AG09319 (cell line): ENCODE results near the gene PANK2.
"Not testable (repeated sequence)": the region's sequence is repeated elsewhere in the genome, so short reads cannot be mapped to it uniquely, and the experiment has no call there.

Experiments used
- DNase-seq: peaks from one replicate; pipeline ENCODE4 v3.0.0-alpha.2; 2010; ENCODE audit warnings: low read depth; ENCODE audit errors: extremely low read depth
- TF ChIP-seq, protein P1 (sequence below): IDR thresholded peaks from 2 replicates; pipeline ENCODE4 v1.5.1; 2011; ENCODE audit warnings: low read depth, mild to moderate bottlenecking, inconsistent platforms, low read length, moderate library complexity

The PANK2 gene

DNA sequence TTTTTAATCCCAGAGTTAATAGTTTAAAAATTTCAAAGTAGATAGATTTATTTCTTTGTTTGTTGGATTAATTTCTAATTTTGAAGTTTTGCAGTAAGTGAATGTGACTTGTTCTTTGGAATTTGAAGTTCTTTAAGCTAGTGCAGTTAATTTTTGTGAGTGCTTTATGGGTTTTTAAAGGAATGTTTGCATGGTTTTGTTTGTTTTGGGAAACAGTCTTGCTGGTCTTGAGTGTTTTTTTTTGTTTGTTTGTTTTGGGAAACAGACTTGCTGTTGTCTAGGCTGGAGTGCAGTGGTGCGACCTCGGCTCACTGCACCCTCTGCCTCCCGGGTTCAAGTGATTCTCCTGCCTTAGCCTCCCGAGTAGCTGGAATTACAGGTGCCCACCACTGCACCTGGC lies 9.5 kb downstream of the PANK2 start:
- TF ChIP-seq, protein P1, sequence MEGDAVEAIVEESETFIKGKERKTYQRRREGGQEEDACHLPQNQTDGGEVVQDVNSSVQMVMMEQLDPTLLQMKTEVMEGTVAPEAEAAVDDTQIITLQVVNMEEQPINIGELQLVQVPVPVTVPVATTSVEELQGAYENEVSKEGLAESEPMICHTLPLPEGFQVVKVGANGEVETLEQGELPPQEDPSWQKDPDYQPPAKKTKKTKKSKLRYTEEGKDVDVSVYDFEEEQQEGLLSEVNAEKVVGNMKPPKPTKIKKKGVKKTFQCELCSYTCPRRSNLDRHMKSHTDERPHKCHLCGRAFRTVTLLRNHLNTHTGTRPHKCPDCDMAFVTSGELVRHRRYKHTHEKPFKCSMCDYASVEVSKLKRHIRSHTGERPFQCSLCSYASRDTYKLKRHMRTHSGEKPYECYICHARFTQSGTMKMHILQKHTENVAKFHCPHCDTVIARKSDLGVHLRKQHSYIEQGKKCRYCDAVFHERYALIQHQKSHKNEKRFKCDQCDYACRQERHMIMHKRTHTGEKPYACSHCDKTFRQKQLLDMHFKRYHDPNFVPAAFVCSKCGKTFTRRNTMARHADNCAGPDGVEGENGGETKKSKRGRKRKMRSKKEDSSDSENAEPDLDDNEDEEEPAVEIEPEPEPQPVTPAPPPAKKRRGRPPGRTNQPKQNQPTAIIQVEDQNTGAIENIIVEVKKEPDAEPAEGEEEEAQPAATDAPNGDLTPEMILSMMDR = no peak
- no peak for DNase-seq

DNA sequence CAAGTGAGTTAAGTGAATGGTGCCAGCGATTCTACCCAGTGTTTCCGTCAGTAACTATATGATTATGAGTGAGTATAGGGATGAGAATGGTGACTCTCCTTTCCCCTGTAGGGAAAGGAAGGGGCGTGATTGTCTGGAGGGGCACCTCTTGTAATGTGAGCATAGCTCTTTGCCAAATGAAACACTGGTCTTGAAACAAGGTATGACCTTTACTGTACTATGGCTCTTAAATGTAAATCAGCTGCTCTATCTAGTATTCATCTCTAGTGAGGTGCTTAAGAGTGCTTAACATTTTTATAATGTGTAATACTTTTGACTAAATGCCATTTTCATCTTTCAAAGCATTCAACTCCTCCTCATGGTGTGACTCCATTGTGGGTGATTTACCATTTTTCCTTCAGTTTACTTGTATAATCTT lies 11.0 kb downstream of the PANK2 start:
- TF ChIP-seq, protein P1 = no peak
- no peak for DNase-seq

DNA sequence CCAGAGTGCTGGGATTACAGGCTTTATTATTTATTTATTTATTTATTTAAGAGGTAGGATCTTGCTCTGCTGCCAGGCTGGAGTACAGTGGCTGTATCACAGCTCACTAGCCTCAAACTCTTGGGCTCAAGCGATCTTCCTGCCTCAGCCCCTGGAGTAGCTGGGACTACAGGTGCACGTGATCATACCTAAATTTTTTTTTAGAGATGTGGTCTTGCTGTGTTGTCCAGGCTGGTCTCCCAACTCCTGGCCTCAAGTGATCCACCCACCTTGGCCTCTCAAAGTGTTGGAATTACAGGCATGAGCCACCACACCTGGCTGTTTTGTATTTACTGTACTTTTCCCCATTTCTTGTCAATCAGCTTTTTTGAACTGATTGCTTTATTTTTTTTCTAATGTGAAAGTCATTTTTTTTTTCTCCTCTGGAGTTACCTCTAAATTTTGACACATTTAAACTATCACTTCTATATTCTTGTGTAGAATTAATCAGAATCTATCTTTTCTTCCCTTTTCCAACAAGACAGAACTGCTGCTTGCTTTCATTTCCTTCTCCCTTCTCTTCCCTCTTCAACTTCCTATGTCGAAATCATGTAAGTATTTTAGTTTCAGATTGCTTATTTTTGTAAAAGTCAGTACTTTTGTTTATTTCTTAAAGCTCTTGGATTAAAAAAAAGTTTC lies 12.0 kb downstream of the PANK2 start:
- TF ChIP-seq, protein P1 = no peak
- DNase-seq = no peak

DNA sequence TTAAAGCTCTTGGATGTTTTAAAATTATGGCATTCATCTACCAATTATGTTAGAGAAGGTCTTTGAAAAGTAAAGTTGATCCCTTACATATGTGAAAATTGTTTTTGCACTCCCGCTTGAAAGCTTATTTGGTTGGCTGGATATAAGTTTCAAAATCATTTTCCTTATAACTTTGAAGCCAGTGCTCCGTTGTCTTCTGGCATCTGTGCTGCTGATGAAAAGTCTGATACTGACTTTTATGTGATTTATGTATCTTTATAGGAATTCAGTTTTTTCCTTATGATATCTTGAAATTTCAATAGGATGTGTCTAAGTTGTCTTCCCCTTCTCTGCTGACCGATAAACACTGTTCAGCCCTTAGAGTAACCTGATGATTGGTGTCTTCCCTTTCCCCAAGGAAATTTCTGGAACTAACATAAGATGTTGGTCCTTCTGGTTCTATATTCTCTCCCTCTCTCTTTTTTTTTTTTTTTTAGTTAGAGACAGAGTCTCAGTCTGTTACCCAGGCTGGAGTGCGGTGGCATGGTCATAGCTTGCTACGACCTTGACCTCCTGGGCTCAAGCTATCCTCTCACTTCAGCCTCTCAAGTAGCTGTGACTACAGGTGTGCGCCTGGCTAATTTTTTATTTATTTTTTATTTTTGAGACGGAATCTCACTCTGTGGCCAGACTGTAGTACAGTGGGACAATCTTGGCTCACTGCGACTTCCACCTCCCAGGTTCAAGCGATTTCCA lies 12.7 kb downstream of the PANK2 start:
- TF ChIP-seq, protein P1 = no peak
- DNase-seq = no peak

DNA sequence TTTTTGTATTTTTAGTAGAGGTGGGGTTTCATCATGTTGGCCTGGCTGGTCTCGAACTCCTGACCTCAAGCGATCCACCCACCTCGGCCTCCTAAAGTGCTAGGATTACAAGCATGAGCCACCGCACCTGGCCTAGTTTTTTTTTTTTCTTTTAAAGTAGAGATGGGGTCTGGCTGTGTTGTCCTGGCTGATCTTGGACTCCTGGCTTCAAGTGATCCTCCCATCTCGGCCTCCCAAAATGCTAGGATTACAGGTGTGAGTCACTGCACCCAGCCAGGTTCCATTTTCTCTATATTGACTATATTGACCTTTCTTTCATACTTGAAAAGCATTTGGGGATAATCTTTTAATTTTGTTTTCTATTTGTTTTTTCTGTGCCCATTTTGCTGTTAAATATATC lies 13.3 kb downstream of the PANK2 start:
- TF ChIP-seq, protein P1 = no peak
- DNase-seq = no peak

DNA sequence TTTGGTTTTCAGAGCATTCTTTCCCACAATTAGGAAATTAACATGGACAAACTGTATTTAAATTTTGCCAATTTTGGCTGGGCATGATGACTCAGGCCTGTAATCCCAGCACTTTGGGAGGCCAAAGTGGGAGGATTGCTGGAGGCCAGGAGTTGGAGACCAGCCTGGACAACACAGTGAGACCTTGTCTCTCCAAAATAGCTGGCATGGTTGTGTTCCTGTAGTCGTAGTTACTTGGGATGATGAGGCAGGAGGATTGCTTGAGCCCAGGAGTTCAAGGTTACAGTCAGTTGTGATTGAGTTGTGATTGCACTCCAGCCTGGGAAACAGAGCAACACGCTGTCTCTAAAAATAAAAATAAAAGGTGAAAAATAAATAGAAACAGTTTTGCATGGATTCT lies 15.0 kb downstream of the PANK2 start:
- TF ChIP-seq, protein P1 = no peak
- DNase-seq = no peak

DNA sequence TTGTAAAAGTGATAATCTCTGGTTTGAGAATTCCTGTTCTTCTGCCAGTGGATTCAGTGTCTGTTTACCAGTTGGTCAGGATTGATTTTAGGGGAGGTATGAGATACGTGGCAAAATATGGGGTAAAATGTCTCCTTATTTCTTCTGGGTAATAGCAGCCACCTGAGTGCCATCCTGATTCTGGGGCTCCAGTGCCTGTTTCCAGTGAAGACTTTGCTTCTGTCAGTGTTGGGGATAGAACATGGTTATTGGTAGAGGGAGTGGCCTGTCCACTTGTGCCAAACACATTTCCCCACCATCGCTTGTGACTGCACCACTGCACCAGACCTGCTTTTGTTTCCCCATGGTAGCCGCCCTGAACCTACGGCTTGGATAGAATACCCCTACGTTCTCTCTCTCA lies 15.7 kb downstream of the PANK2 start:
- no peak for DNase-seq
- TF ChIP-seq, protein P1 = no peak

DNA sequence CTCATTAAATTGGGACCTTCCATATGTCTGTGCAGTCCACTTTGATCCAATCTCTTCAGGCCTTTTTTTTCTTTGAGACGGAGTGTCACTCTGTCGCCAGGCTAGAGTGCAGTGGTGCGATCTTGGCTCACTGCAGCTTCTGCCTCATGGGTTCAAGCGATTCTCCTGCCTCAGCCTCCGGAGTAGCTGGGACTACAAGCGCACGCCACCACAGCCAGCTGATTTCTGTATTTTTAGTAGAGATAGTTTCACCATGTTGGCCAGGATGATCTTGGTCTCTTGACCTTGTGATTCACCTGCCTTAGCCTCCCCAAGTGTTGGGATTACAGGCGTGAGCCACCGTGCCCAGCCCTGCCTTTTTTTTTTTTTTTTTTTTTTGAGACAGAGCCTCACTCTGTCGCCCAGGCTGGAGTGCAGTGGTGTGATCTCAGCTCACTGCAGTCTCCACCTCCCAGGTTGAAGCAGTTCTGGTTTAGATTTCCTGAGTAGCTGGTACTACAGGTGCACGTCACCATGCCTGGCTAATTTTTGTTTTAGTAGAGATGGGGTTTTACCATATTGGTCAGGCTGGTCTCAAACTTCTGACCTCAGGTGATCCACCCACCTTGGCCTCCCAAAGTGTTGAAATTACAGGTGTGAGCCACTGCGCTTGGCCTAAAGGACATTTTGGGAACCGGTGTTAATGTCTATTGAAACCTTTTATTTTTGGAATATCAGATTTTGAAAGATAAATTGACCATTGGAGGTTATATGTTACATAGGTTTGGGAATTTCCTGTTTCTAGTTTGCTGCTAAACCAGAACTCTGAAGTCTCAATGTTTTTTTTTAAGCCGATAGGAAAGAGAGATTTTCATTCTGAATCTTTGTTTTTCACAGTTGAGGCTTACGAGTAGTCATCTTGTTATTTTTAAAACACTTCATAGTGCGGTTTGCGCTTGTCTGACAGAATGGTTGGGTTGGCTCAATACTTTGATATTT lies 17.8 kb downstream of the PANK2 start:
- not testable (repeated sequence) for DNase-seq
